B cell (primary cell): ENCODE measurements around the gene CBX2. TPM values are rescaled to one million over a fixed set of nuclear protein-coding genes. Genes with fewer than 3 reads are reported as not detected.
A peak's percentile ranks its signal among the peaks of the same experiment; 100 is the strongest.

Source experiments
- ATAC-seq: fragments of 200-7000 bp; cut with Tn5 transposase; one replicate; pipeline ENCODE4 v1.10.0; 2021; ENCODE audit warnings: low read depth, mild to moderate bottlenecking, moderate number of reproducible peaks, moderate library complexity
- CTCF ChIA-PET: fragments of 350-600 bp; sonication (Branson Sonifier 250); formaldehyde crosslinking; loops from one replicate; lab custom pipeline; 2021; ENCODE audit warnings: antibody characterized with exemption, inconsistent platforms; lab: Charles Lee
- POLR2A ChIA-PET: fragments of 350-600 bp; sonication (Branson Sonifier 250); formaldehyde crosslinking; loops from one replicate; lab custom pipeline; 2021; ENCODE audit warnings: antibody characterized with exemption; lab: Charles Lee
- DNase-seq: peaks from one replicate; pipeline ENCODE4 v3.0.0; 2013
- H2AFZ ChIP-seq: 2 replicates; pipeline ENCODE4 v1.6.1; 2012; ENCODE audit warnings: mild to moderate bottlenecking, low read depth, low read length; ENCODE audit not compliant: insufficient read depth, poor library complexity, severe bottlenecking
- H3K27ac ChIP-seq, 2 donors: 1 replicate in 1 of 2; 2 replicates in 1 of 2; pipeline ENCODE4 v1.5.1; 2012 to 2013; ENCODE audit warnings: low read length in 2 of 2, mild to moderate bottlenecking in 2 of 2, moderate library complexity in 1 of 2
- H3K27me3 ChIP-seq, 4 experiments: fragments of 200-600 bp in 1 of 4; sonication (generic) in 1 of 4; replicated peaks in 1 of 4; 1 replicate in 2 of 4; 2 replicates in 2 of 4; pipeline versions ENCODE4 v1.6.1 to v1.7.0; 2013 to 2016; ENCODE audit warnings: low read length in 3 of 4, mild to moderate bottlenecking in 2 of 4, mixed read lengths in 1 of 4, moderate library complexity in 1 of 4; ENCODE audit not compliant: insufficient read depth in 4 of 4, control insufficient read depth in 3 of 4; ENCODE audit errors: control extremely low read depth in 1 of 4
- H3K36me3 ChIP-seq, 2 experiments: replicated peaks in 1 of 2; 1 replicate in 1 of 2; 2 replicates in 1 of 2; pipeline versions ENCODE4 v1.6.1 to v1.7.1; 2013; ENCODE audit warnings: low read length in 1 of 2; ENCODE audit not compliant: insufficient read depth in 2 of 2, control insufficient read depth in 1 of 2; ENCODE audit errors: control extremely low read depth in 1 of 2, extremely low read depth in 1 of 2
- H3K4me1 ChIP-seq, 2 donors: fragments of 200-600 bp in 1 of 2; sonication (generic) in 1 of 2; 1 replicate in 1 of 2; 2 replicates in 1 of 2; pipeline versions ENCODE4 v1.5.1 to v1.6.1; 2013 to 2017; ENCODE audit warnings: low read length in 2 of 2; ENCODE audit not compliant: control insufficient read depth in 2 of 2, insufficient read depth in 2 of 2
- H3K4me2 ChIP-seq: replicated peaks from 2 replicates; pipeline ENCODE3; 2012; ENCODE audit warnings: mild to moderate bottlenecking, low read depth, low read length; ENCODE audit not compliant: poor library complexity, severe bottlenecking
- H3K4me3 ChIP-seq, 5 experiments: fragments of 200-600 bp in 1 of 5; sonication (generic) in 1 of 5; 1 replicate in 3 of 5; 2 replicates in 2 of 5; pipeline versions ENCODE4 v1.5.1 to v1.7.0; 2011 to 2016; ENCODE audit warnings: low read length in 4 of 5, mild to moderate bottlenecking in 4 of 5, low read depth in 2 of 5, control low read depth in 1 of 5, moderate library complexity in 1 of 5; ENCODE audit not compliant: insufficient read depth in 1 of 5; ENCODE audit errors: control extremely low read depth in 1 of 5, extremely low read depth in 1 of 5
- H3K79me2 ChIP-seq: fragments of 200-600 bp; sonication (generic); one replicate; pipeline ENCODE4 v1.6.0; 2016; ENCODE audit warnings: low read length; ENCODE audit not compliant: control insufficient read depth, insufficient read depth
- H3K9ac ChIP-seq: fragments of 200-600 bp; sonication (generic); 2 replicates; pipeline ENCODE4 v1.6.1; 2017; ENCODE audit warnings: mild to moderate bottlenecking, low read length, moderate library complexity
- H3K9me3 ChIP-seq, 3 donors: one replicate each; pipeline versions ENCODE4 v1.6.1 to v1.7.1; 2013; ENCODE audit warnings: low read length in 2 of 3; ENCODE audit not compliant: control insufficient read depth in 2 of 3, insufficient read depth in 1 of 3; ENCODE audit errors: control extremely low read depth in 1 of 3
- H4K20me1 ChIP-seq: 2 replicates; pipeline ENCODE4 v1.6.0; 2012; ENCODE audit warnings: mild to moderate bottlenecking, low read length; ENCODE audit not compliant: insufficient read depth, control insufficient read depth, poor library complexity, severe bottlenecking
- H3K27ac Mint-ChIP-seq: one replicate; pipeline ENCODE4 v1.8.0; 2021; ENCODE audit warnings: mixed read lengths
- H3K27me3 Mint-ChIP-seq: one replicate; pipeline ENCODE4 v1.8.0; 2021; ENCODE audit warnings: mixed read lengths
- H3K4me1 Mint-ChIP-seq: one replicate; pipeline ENCODE4 v1.8.0; 2021; ENCODE audit warnings: mixed read lengths
- H3K4me3 Mint-ChIP-seq: one replicate; pipeline ENCODE4 v1.8.0; 2021; ENCODE audit warnings: mixed read lengths
- H3K9me3 Mint-ChIP-seq: one replicate; pipeline ENCODE4 v1.8.0; 2022; ENCODE audit warnings: mixed read lengths; ENCODE audit not compliant: insufficient read depth
- EZH2 ChIP-seq: IDR thresholded peaks from 2 replicates; pipeline ENCODE4 v1.6.1; 2012; ENCODE audit warnings: borderline replicate concordance, low read depth, mild to moderate bottlenecking, moderate library complexity, low read length; ENCODE audit not compliant: insufficient read depth, poor library complexity, severe bottlenecking
- WGBS: methylation state at CpG from one replicate; pipeline ENCODE4 v1.1.5; 2013; ENCODE audit warnings: missing lambda C conversion rate; ENCODE audit not compliant: insufficient coverage; 5-methylcytosine and 5-hydroxymethylcytosine counted together
- intact Hi-C: fragments of 100-400 bp; cut with micrococcal nuclease; formaldehyde crosslinking; loops from one replicate; pipeline ENCODE4 v1.10.0; 2022
- polyA plus RNA-seq: library from polyadenylated mRNA; depleted of rRNA; stranded (reverse); fragments of >200 nt; gene quantifications from 2 replicates; pipeline ENCODE4 v1.2.3, GENCODE V29; 2012
- total RNA-seq, 2 donors: library from RNA; stranded (reverse); fragments of 120-200 nt in 1 of 2; gene quantifications; 1 replicate in 1 of 2; 2 replicates in 1 of 2; pipeline versions ENCODE4 v1.2.3 to v1.2.4, GENCODE V29; 2013 to 2022
- TF ChIP-seq, protein P1 (sequence below): fragments of 200-600 bp; IDR thresholded peaks from one replicate; pipeline ENCODE4 v1.8.0; 2022; ENCODE audit warnings: antibody characterized with exemption, mild to moderate bottlenecking

The CBX2 gene
- total and polyA plus RNA-seq, 2 donors (not counting 1 experiment from before 2014, with no cell fraction given): 0.10 to 0.47 TPM

DNA sequence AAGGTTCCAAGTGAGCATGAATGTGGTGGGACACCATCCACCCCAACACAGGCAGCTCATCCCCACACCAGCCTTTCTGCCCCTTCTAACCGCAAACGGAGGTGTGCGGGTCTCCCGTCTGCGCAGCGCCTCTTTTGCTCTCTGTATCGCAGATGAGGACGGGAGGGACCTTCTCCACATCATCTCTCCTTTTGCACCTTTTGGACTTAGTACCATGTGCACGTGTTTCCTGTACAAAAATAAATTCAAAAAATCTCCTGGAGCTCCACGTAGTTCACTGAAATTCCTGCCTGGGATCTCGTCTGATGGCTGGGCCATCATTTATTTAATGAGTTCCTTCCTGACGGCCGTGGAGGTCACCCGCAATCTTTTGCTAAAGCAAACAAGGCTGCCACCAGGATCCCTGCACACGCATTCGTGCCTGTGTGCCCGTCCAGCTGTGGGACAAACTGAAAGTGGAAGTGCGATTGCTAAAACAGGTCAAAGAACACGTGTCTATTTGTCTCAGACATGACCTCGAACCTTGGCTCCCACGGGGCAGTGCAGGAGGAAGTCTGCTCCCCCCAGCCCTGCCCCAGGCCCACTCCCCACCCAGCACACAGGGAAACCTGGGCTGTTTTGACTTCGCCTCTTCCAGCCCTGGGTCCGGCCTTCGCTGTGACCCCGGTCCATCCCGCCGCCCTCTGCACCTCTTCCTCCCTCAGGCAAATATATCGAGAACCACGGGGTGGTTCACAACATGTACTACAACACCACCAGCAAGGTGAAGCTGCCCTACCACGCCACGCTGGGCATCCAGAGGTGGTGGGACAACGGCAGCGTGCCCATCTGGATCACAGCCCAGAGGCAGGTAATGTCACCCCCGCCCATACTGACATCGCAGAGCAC lies 44.9 kb upstream of the CBX2 start:
- POLR2A ChIA-PET: interaction anchor here (1.4 kb wide), 1 partner anchor 11 kb away, joined by 3 read pairs; no protein-coding TSS in a partner anchor
- H3K27ac Mint-ChIP-seq: peak overlapping the region; percentile 94

More for the DNA sequence above, 44.9 kb upstream of the CBX2 start:
- Histone ChIP-seq H3K27me3 (no peaks in the 10 kb centered on the region), H3K9me3 (peaks cover 0 to 3% (median 0%) of the 10 kb centered on the region in 3 donors), H3K4me3 (peak overlapping the region in 4 of 5 experiments; percentile 17 to 69 (median 55)), H2AFZ (peak overlapping the region; percentile 73), H3K4me2 (peak overlapping the region; percentile 64), H4K20me1 (no peaks in the 10 kb centered on the region), H3K79me2 (no peaks in the 10 kb centered on the region), H3K4me1 (peaks cover 17 to 25% of the 10 kb centered on the region in 2 donors), H3K27ac (peak overlapping the region in 1 of 2 donors; percentile 73), H3K9ac (peak overlapping the region; percentile 65), H3K36me3 (no peaks in the 10 kb centered on the region)
- TF ChIP-seq, protein P1, sequence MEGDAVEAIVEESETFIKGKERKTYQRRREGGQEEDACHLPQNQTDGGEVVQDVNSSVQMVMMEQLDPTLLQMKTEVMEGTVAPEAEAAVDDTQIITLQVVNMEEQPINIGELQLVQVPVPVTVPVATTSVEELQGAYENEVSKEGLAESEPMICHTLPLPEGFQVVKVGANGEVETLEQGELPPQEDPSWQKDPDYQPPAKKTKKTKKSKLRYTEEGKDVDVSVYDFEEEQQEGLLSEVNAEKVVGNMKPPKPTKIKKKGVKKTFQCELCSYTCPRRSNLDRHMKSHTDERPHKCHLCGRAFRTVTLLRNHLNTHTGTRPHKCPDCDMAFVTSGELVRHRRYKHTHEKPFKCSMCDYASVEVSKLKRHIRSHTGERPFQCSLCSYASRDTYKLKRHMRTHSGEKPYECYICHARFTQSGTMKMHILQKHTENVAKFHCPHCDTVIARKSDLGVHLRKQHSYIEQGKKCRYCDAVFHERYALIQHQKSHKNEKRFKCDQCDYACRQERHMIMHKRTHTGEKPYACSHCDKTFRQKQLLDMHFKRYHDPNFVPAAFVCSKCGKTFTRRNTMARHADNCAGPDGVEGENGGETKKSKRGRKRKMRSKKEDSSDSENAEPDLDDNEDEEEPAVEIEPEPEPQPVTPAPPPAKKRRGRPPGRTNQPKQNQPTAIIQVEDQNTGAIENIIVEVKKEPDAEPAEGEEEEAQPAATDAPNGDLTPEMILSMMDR: no peak
- TF ChIP-seq EZH2: no peak
- CTCF ChIA-PET: interaction anchor here (0.6 to 3.8 kb wide), 4 partner anchors 9 to 38 kb away, joined by 3 to 21 read pairs (median 11); no protein-coding TSS in a partner anchor
- intact Hi-C loops: loop anchor here (5.0 kb wide), 1 partner anchor 104 kb away; the partner anchor contains the start of gene CBX4
- DNase-seq (no peak), ATAC-seq (peak; percentile 76)
- Mint-ChIP-seq H3K4me1 (peaks cover 48% of the 10 kb centered on the region), H3K4me3 (peak overlapping the region; percentile 97), H3K27me3 (peaks cover 3% of the 10 kb centered on the region), H3K9me3 (no peaks in the 10 kb centered on the region)
- WGBS: 45% methylated on average over 35 of the region's 35 CpGs
